Measurements from ENCODE around the gene RRAS2.

RRAS2 gene

GRCh38 chr11:14342906-14343305 lies 16.1 kb downstream of the RRAS2 start:
- DNase-seq (ENCODE audit: extremely low spot score, insufficient read length, low read depth) (no peak), FAIRE-seq (peak; percentile 52)

DNA sequence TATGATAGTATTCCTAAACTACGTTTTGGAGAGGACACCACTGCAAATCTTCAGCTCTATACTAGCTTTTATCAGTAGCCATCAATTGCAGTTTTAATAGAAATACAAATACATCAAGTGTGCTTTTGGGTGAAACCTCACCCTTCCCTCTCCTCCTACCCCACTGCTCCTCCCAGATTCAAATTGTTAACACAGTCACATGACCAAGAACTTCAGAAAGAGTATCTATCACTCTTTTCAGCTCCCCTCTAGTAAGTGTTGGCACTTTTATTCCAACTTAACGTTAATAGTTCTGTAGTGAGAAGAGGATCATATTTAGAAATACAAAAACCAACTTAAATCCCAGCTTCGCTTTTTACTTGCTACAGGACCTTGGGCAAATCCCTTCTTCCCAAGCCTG lies 17.0 kb downstream of the RRAS2 start:
- DNase-seq (ENCODE audit: extremely low spot score, insufficient read length, low read depth) (no peak), FAIRE-seq (no peak)

DNA sequence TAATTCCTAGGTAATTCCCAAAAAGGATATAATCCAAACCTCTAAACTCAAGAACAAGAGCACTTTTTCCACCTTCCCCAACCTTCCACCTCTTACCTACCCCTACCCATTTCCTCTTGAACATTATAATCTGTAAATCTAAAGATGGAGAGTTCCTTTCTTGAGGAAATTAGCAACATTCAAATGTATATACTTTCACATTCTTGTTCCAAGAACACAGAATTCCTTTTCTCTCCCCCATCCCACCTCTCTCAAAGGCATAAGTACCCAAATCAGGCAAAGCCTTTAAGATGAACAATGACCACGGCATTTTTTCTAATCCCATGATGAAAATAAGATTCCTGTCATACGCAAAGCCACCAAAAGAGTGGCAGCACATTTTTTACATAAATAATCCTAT lies 18.3 kb downstream of the RRAS2 start:
- FAIRE-seq (no peak), DNase-seq (ENCODE audit: extremely low spot score, insufficient read length, low read depth) (no peak)

- FAIRE-seq (no peak), DNase-seq (ENCODE audit: extremely low spot score, insufficient read length, low read depth) (no peak)
These were observed 19.6 kb downstream of the RRAS2 start for GRCh38 chr11:14339356-14339755.

DNA sequence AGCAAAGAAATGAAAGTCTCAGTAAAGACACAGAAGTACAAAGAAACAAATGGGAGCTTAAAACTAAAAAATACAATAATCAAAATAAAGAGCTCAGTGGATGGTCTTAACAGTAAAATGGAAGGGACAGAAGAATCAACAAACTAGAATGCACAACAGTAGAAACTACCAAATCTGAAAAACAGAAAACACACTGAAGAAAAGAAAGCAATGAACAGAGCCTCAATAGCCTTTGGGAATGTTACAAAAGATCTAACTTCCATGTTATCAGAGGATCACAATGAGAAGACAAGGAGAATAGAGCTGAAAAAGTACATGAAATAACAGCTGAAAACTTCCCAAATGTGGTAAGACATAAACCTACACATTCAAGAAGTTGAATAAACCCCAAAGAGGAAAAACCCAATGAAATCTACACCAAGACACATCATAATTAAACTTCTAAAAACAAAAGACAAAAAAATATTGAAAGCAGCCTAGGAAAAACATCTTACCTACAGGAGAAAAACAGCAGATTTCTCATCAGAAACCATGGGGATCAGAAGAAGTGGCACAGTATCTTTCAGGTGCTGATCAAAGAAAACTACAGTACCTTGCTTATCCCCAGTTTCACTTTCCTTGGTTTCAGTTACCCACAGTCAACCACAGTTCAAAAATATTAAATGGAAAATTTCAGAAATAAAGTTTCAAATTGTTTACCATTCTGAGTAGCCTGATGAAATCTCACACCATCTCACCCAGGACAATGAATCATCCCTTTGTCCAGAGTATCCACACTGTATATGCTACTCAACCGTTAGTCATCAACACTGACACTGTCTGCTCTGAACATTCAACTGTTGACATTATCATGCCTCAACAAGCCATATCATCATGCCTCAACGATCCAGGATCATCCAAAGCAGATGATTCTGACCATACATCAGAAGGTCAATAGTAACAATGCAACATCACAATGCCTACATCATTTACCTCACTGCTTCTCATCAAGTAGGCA lies 22.2 kb downstream of the RRAS2 start:
- DNase-seq (ENCODE audit: extremely low spot score, insufficient read length, low read depth): no peak
- FAIRE-seq: peak; percentile 67

DNA sequence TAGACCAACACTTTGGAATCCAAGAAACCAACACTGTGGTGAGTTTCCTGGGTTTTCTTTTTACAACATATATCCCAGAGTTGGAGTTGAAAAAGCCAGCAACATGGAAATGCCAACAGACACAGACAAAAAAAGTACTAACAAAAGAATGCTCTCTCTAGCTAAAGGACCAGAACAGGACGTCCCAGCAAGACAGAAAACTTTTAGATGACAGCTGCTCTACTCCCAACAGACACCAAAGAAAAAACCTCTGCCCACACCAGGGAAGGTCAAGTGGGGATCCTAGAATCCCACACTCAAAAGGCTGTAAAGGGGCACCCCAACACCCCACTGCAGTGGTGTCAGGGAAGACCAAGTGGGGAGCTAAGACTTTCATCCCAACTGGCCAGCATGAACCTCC lies 23.3 kb downstream of the RRAS2 start:
- FAIRE-seq (no peak), DNase-seq (ENCODE audit: extremely low spot score, insufficient read length, low read depth) (no peak)

DNA sequence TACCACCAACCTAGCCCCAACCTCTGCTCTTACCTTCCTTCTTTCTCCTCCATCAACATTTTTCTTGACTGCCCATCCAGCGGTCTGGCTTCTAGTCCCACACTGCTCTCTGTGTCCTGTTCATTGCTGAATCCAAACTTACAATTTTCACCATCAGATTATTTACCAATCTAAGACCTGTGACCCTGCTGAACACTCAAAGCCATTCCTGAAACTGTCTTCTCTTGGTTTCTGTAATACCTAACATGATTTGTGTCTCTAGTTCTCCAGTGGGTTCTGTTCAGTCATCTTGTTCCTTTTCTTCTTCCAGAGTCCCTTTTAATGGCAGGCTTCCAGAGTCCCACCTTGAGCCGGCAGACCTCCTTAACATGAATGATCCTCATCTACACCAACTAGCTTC lies 24.1 kb downstream of the RRAS2 start:
- FAIRE-seq (peak; percentile 80), DNase-seq (ENCODE audit: extremely low spot score, insufficient read length, low read depth) (no peak)

GRCh38 chr11:14334192-14334591 lies 24.8 kb downstream of the RRAS2 start:
- DNase-seq (ENCODE audit: extremely low spot score, insufficient read length, low read depth) (no peak), FAIRE-seq (no peak)

GRCh38 chr11:14331476-14332136 lies 27.4 kb downstream of the RRAS2 start:
- peak; percentile 67 for FAIRE-seq
- DNase-seq (ENCODE audit: extremely low spot score, insufficient read length, low read depth): no peak

- DNase-seq (ENCODE audit: extremely low spot score, insufficient read length, low read depth): no peak
- peak; percentile 9 for FAIRE-seq
These were observed 28.1 kb downstream of the RRAS2 start for GRCh38 chr11:14330881-14331280.

DNA sequence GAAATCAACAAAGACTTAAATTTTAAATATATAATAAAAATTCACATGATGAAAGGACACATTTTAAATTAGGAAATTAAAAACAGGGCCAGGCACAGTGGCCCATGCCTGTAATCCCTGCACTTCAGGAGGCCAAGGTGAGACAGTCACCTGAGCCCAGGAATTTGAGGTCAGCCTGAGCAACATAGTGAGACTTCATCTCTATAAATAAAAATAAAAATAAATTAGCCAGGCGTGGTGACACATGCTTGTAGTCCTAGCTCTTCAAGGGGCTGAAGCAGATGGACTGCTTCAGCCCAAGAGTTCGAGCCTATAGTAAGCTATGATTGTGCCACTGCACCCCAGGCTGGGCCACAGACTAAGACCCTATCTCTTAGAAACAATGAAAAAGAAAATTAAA lies 29.3 kb downstream of the RRAS2 start:
- DNase-seq (ENCODE audit: extremely low spot score, insufficient read length, low read depth) (no peak), FAIRE-seq (no peak)

DNA sequence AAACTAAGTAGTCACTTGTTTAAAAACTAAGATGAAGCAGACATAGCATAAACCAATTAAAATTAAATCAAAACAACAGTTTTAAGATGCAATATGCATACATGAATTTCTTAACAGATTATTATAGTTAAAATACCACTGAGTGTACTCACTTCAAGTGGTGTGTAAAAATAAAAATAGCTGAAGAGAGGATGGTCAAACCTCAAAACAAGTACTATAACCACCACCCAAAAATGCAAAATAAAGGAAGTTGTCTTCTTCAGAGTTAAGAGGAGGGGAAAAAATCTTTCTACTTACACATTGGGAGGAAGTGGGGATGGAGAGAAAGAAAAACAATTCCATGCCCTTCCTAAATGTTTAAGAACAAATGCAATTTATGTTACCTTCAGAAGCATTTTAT lies 31.9 kb downstream of the RRAS2 start:
- peak; percentile 50 for FAIRE-seq
- DNase-seq (ENCODE audit: extremely low spot score, insufficient read length, low read depth): no peak

GRCh38 chr11:14323118-14323676 lies 35.8 kb downstream of the RRAS2 start:
- peak; percentile 62 for FAIRE-seq
- no peak for DNase-seq (ENCODE audit: extremely low spot score, insufficient read length, low read depth)

DNA sequence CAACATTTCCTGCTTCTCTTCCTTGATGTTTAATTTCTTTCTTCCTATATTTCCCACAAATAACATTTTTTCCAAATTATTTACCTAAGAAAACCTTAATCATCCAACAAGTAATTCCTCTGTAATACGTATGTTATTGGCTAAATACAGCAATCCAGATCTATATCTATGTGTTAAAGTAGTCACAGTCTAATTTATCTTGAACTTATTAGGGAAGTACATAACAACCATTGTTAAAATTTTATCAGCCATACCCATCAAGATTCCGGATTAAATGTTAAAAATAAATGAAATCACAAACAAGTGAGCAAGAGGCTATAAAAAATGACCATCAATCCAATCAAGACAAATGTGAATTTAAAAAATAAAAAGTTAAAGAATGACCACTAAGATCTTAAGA lies 36.5 kb downstream of the RRAS2 start:
- no peak for DNase-seq (ENCODE audit: extremely low spot score, insufficient read length, low read depth)
- no peak for FAIRE-seq

DNA sequence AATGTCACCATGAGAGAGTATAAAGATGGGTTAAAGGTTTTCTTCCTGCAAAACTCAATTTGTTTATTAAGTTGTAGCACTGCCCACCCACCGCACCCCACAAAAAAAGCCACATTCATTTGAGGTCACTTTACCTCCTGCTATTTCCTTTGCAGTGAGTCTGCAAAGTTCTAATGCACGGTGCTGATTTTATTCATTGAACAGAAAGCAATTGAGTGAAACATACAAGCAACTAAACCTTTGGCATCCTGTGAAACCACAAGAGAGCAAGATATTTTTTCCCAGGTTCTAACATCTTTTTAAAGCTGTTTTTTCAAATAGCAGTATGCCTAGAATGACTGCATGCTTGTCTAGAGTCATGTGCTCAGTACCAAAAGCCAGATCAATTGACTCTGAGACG lies 39.0 kb downstream of the RRAS2 start:
- peak; percentile 89 for FAIRE-seq

GRCh38 chr11:14318581-14318981 lies 40.4 kb downstream of the RRAS2 start:
- FAIRE-seq: no peak
- DNase-seq (ENCODE audit: extremely low spot score, insufficient read length, low read depth): no peak

More for the DNA sequence above, 39.0 kb downstream of the RRAS2 start:
- DNase-seq (ENCODE audit: extremely low spot score, insufficient read length, low read depth): no peak

DNA sequence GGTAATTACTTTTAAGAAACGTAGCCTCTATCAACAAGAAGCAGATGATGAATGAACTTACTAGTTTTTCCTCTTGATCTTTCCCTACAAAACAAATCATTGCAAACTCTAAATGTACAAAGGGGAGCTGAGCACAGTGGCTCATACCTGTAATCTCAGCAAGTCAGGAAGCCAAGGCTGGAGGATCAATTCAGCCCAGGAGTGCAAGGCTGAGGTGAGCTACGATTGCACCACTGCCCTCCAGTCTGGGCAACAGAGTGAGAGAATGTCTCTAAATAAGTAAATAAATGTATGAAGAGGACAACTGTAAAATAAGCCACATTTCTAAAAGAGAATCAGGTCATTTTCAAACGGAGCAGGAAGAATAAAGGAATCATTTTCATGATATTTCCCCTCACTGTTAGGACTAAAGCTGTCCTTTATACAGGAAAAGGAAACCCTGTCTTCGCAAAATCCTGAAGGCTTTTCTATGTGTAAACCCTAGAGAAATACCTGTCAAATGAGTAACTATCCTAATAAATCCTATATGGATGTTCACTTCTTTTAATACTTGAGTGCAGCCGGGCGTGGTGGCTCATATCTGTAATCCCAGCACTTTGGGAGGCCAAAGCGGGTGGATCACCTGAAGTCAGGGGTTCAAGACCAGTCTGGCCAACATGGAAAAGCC lies 41.2 kb downstream of the RRAS2 start:
- DNase-seq (ENCODE audit: extremely low spot score, insufficient read length, low read depth) (no peak), FAIRE-seq (no peak)

- DNase-seq (ENCODE audit: extremely low spot score, insufficient read length, low read depth) (no peak), FAIRE-seq (peak; percentile 29)
These were observed 43.9 kb downstream of the RRAS2 start for GRCh38 chr11:14315130-14315529.

DNA sequence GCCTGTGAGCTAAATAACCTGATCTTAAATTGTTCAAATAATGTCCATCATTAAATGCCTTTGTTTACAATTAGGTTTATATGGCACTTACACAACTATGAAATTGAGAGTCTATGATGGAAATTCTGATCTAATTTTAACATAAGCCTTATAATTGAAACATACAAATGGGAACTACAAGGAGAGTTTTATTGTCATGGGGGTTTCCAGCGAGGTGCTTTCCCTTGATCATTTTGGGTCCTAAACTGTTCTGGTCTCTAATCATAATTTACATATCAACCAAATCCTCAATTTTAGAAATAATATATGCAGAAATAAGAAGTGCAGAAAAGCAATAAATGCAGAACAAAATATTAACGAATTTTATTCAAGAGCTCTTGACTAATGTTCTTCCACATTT lies 44.9 kb downstream of the RRAS2 start:
- DNase-seq (ENCODE audit: extremely low spot score, insufficient read length, low read depth): no peak
- FAIRE-seq: peak; percentile 67

DNA sequence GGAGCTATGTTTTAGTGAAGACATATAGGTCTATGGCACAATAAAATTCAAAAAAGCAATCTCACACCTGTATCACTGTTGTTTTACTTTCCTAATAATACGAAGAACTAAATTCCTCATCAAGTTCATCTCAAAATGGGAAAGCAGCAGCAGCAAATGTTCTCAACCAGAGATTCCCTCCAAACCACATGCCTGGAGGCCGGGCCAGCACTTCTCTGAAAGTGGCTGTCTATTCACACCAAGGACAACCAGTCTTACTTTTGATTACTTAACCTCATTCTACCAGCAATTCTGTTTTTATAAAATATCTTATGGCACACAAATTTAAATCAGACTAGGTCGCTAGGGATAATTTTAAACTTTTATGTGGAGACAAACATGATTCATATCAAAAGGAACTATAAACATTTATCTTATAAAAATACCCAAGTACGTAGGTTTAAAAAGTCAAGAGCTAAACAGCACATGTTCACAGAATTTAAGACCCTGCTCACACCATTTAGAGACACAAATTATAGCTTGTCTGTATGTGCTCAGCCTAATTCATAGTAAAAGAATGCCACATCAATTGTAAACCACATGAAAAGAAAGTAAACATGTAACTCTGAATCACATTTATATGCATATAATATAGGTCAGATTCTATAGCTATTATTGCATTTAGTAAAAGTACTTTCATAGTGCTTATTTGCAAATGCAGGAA lies 46.1 kb downstream of the RRAS2 start:
- FAIRE-seq: peak; percentile 35
- no peak for DNase-seq (ENCODE audit: extremely low spot score, insufficient read length, low read depth)

All from GM18507 (cell line).